Measurements from ENCODE around the gene DIP2C.

The DIP2C gene

GRCh38 chr10:569961-570627, 119.4 kb downstream of the DIP2C start:
- Histone ChIP-seq H3K27me3 (ENCODE audit: insufficient read depth, low read length) (no peaks in the 10 kb centered on the region), H3K4me1 (ENCODE audit: insufficient read depth, low read length) (peaks cover 2% of the 10 kb centered on the region), H3K36me3 (ENCODE audit: insufficient read depth, low read length) (no peaks in the 10 kb centered on the region), H3K4me3 (ENCODE audit: low read length) (no peak overlapping the region), H2AFZ (ENCODE audit: low read depth, low read length) (no peak overlapping the region), H3K9me3 (ENCODE audit: low read length) (peaks cover 19% of the 10 kb centered on the region)

- Histone ChIP-seq H3K27me3 (ENCODE audit: insufficient read depth, low read length) (no peaks in the 10 kb centered on the region), H2AFZ (ENCODE audit: low read depth, low read length) (no peak overlapping the region), H3K4me3 (ENCODE audit: low read length) (no peak overlapping the region), H3K4me1 (ENCODE audit: insufficient read depth, low read length) (peaks cover 2% of the 10 kb centered on the region), H3K36me3 (ENCODE audit: insufficient read depth, low read length) (no peaks in the 10 kb centered on the region), H3K9me3 (ENCODE audit: low read length) (peaks cover 31% of the 10 kb centered on the region)
Measured at GRCh38 chr10:568848-569247, 120.6 kb downstream of the DIP2C start.

- Histone ChIP-seq H3K27me3 (ENCODE audit: insufficient read depth, low read length) (no peaks in the 10 kb centered on the region), H3K4me3 (ENCODE audit: low read length) (no peak overlapping the region), H3K9me3 (ENCODE audit: low read length) (peaks cover 31% of the 10 kb centered on the region), H3K36me3 (ENCODE audit: insufficient read depth, low read length) (no peaks in the 10 kb centered on the region), H3K4me1 (ENCODE audit: insufficient read depth, low read length) (no peaks in the 10 kb centered on the region), H2AFZ (ENCODE audit: low read depth, low read length) (no peak overlapping the region)
Measured at GRCh38 chr10:567869-568268, 121.6 kb downstream of the DIP2C start.

- no peaks in the 10 kb centered on the region for H3K4me1 ChIP-seq (ENCODE audit: insufficient read depth, low read length)
- H3K27me3 ChIP-seq (ENCODE audit: insufficient read depth, low read length) = no peaks in the 10 kb centered on the region
- no peak overlapping the region for H3K4me3 ChIP-seq (ENCODE audit: low read length)
- peaks cover 29% of the 10 kb centered on the region for H3K9me3 ChIP-seq (ENCODE audit: low read length)
- no peak overlapping the region for H2AFZ ChIP-seq (ENCODE audit: low read depth, low read length)
- H3K36me3 ChIP-seq (ENCODE audit: insufficient read depth, low read length) = no peaks in the 10 kb centered on the region
Measured at GRCh38 chr10:566241-566885, 123.1 kb downstream of the DIP2C start.

- H2AFZ ChIP-seq (ENCODE audit: low read depth, low read length) = no peak overlapping the region
Measured at GRCh38 chr10:565676-566075, 123.8 kb downstream of the DIP2C start.

GRCh38 chr10:565146-565545, 124.3 kb downstream of the DIP2C start:
- Histone ChIP-seq H3K27me3 (ENCODE audit: insufficient read depth, low read length) (no peaks in the 10 kb centered on the region), H3K4me3 (ENCODE audit: low read length) (no peak overlapping the region), H3K9me3 (ENCODE audit: low read length) (peaks cover 26% of the 10 kb centered on the region), H3K36me3 (ENCODE audit: insufficient read depth, low read length) (no peaks in the 10 kb centered on the region), H3K4me1 (ENCODE audit: insufficient read depth, low read length) (no peaks in the 10 kb centered on the region), H2AFZ (ENCODE audit: low read depth, low read length) (no peak overlapping the region)

More at GRCh38 chr10:565676-566075, 123.8 kb downstream of the DIP2C start:
- no peak overlapping the region for H3K4me3 ChIP-seq (ENCODE audit: low read length)
- no peaks in the 10 kb centered on the region for H3K4me1 ChIP-seq (ENCODE audit: insufficient read depth, low read length)
- H3K27me3 ChIP-seq (ENCODE audit: insufficient read depth, low read length) = no peaks in the 10 kb centered on the region
- no peaks in the 10 kb centered on the region for H3K36me3 ChIP-seq (ENCODE audit: insufficient read depth, low read length)
- peaks cover 29% of the 10 kb centered on the region for H3K9me3 ChIP-seq (ENCODE audit: low read length)

GRCh38 chr10:563827-564226, 125.6 kb downstream of the DIP2C start:
- Histone ChIP-seq H3K4me3 (ENCODE audit: low read length) (no peak overlapping the region), H3K4me1 (ENCODE audit: insufficient read depth, low read length) (no peaks in the 10 kb centered on the region), H3K9me3 (ENCODE audit: low read length) (peaks cover 17% of the 10 kb centered on the region), H3K27me3 (ENCODE audit: insufficient read depth, low read length) (no peaks in the 10 kb centered on the region), H3K36me3 (ENCODE audit: insufficient read depth, low read length) (no peaks in the 10 kb centered on the region), H2AFZ (ENCODE audit: low read depth, low read length) (no peak overlapping the region)

GRCh38 chr10:562142-562541, 127.3 kb downstream of the DIP2C start:
- Histone ChIP-seq H3K4me3 (ENCODE audit: low read length) (no peak overlapping the region), H3K4me1 (ENCODE audit: insufficient read depth, low read length) (peaks cover 5% of the 10 kb centered on the region), H3K9me3 (ENCODE audit: low read length) (peaks cover 16% of the 10 kb centered on the region), H3K27me3 (ENCODE audit: insufficient read depth, low read length) (no peaks in the 10 kb centered on the region), H3K36me3 (ENCODE audit: insufficient read depth, low read length) (no peaks in the 10 kb centered on the region), H2AFZ (ENCODE audit: low read depth, low read length) (no peak overlapping the region)

- H2AFZ ChIP-seq (ENCODE audit: low read depth, low read length) = no peak overlapping the region
- peaks cover 16% of the 10 kb centered on the region for H3K9me3 ChIP-seq (ENCODE audit: low read length)
- H3K27me3 ChIP-seq (ENCODE audit: insufficient read depth, low read length) = no peaks in the 10 kb centered on the region
- H3K4me1 ChIP-seq (ENCODE audit: insufficient read depth, low read length) = peaks cover 5% of the 10 kb centered on the region
- H3K4me3 ChIP-seq (ENCODE audit: low read length) = no peak overlapping the region
- H3K36me3 ChIP-seq (ENCODE audit: insufficient read depth, low read length) = no peaks in the 10 kb centered on the region
Measured at GRCh38 chr10:561721-562120, 127.7 kb downstream of the DIP2C start.

GRCh38 chr10:560314-560992, 129.0 kb downstream of the DIP2C start:
- Histone ChIP-seq H3K9me3 (ENCODE audit: low read length) (peaks cover 13% of the 10 kb centered on the region), H3K27me3 (ENCODE audit: insufficient read depth, low read length) (no peaks in the 10 kb centered on the region), H2AFZ (ENCODE audit: low read depth, low read length) (no peak overlapping the region), H3K36me3 (ENCODE audit: insufficient read depth, low read length) (no peaks in the 10 kb centered on the region), H3K4me1 (ENCODE audit: insufficient read depth, low read length) (peaks cover 5% of the 10 kb centered on the region), H3K4me3 (ENCODE audit: low read length) (no peak overlapping the region)

- H3K4me1 ChIP-seq (ENCODE audit: insufficient read depth, low read length) = peaks cover 5% of the 10 kb centered on the region
- H3K9me3 ChIP-seq (ENCODE audit: low read length) = peaks cover 9% of the 10 kb centered on the region
- no peak overlapping the region for H2AFZ ChIP-seq (ENCODE audit: low read depth, low read length)
- no peaks in the 10 kb centered on the region for H3K27me3 ChIP-seq (ENCODE audit: insufficient read depth, low read length)
- no peak overlapping the region for H3K4me3 ChIP-seq (ENCODE audit: low read length)
- H3K36me3 ChIP-seq (ENCODE audit: insufficient read depth, low read length) = no peaks in the 10 kb centered on the region
Measured at GRCh38 chr10:559767-560047, 129.8 kb downstream of the DIP2C start.

GRCh38 chr10:558891-559766, 130.3 kb downstream of the DIP2C start:
- Histone ChIP-seq H3K4me3 (ENCODE audit: low read length) (no peak overlapping the region), H3K36me3 (ENCODE audit: insufficient read depth, low read length) (no peaks in the 10 kb centered on the region), H3K9me3 (ENCODE audit: low read length) (peaks cover 3% of the 10 kb centered on the region), H2AFZ (ENCODE audit: low read depth, low read length) (no peak overlapping the region), H3K27me3 (ENCODE audit: insufficient read depth, low read length) (no peaks in the 10 kb centered on the region), H3K4me1 (ENCODE audit: insufficient read depth, low read length) (peaks cover 5% of the 10 kb centered on the region)

GRCh38 chr10:558364-558763, 131.1 kb downstream of the DIP2C start:
- no peak overlapping the region for H2AFZ ChIP-seq (ENCODE audit: low read depth, low read length)
- H3K4me1 ChIP-seq (ENCODE audit: insufficient read depth, low read length) = peaks cover 5% of the 10 kb centered on the region
- no peaks in the 10 kb centered on the region for H3K27me3 ChIP-seq (ENCODE audit: insufficient read depth, low read length)
- H3K9me3 ChIP-seq (ENCODE audit: low read length) = peaks cover 2% of the 10 kb centered on the region
- no peak overlapping the region for H3K4me3 ChIP-seq (ENCODE audit: low read length)
- H3K36me3 ChIP-seq (ENCODE audit: insufficient read depth, low read length) = no peaks in the 10 kb centered on the region
